Activated CD8-positive, alpha-beta memory T cell treated with anti-CD3 and anti-CD28 coated beads, Interleukin-2, amount 50 U/mL, for 4 hours (primary cell): ENCODE results near the gene GNG12.

Experiments used
- DNase-seq: peaks from one replicate; pipeline ENCODE4 v3.0.0-alpha.2; 2020

The GNG12 gene

GRCh38 chr1:67695963-67696362 is 137.3 kb downstream of the GNG12 start:
- no peak for DNase-seq

- DNase-seq, result no peak
Measured at GRCh38 chr1:67691712-67692111, 141.6 kb downstream of the GNG12 start.

- DNase-seq, result no peak
Measured at GRCh38 chr1:67690411-67690810, 142.9 kb downstream of the GNG12 start.

- DNase-seq, result no peak
Measured at GRCh38 chr1:67690018-67690363, 143.3 kb downstream of the GNG12 start.

GRCh38 chr1:67689267-67690017 is 143.8 kb downstream of the GNG12 start:
- no peak for DNase-seq

- no peak for DNase-seq
Measured at GRCh38 chr1:67688526-67689219, 144.6 kb downstream of the GNG12 start.

- DNase-seq, result no peak
Measured at GRCh38 chr1:67687649-67688048, 145.6 kb downstream of the GNG12 start.

GRCh38 chr1:67687198-67687545 is 146.1 kb downstream of the GNG12 start:
- no peak for DNase-seq

- peak; percentile 56 for DNase-seq
Measured at GRCh38 chr1:67686267-67687197, 146.7 kb downstream of the GNG12 start.

GRCh38 chr1:67685558-67686266 is 147.6 kb downstream of the GNG12 start:
- peak; percentile 74 for DNase-seq

- DNase-seq, result peak; percentile 86
Measured at GRCh38 chr1:67685067-67685557, 148.2 kb downstream of the GNG12 start, which contains the start of gene GADD45A. Gene GADD45A (plus strand): TSS chr1:67685201. CDS start chr1:67685495, 294 bp downstream.

GRCh38 chr1:67684526-67685066 is 148.7 kb downstream of the GNG12 start:
- no peak for DNase-seq

GRCh38 chr1:67683766-67684525 is 149.3 kb downstream of the GNG12 start:
- DNase-seq, result peak; percentile 47

GRCh38 chr1:67683316-67683715 is 150.0 kb downstream of the GNG12 start:
- no peak for DNase-seq

GRCh38 chr1:67682659-67683197 is 150.5 kb downstream of the GNG12 start:
- DNase-seq, result no peak

- DNase-seq, result no peak
Measured at GRCh38 chr1:67680486-67680885, 152.8 kb downstream of the GNG12 start.

GRCh38 chr1:67679691-67680090 is 153.6 kb downstream of the GNG12 start:
- DNase-seq, result no peak

GRCh38 chr1:67677930-67678329 is 155.3 kb downstream of the GNG12 start:
- no peak for DNase-seq

- no peak for DNase-seq
Measured at GRCh38 chr1:67677408-67677807, 155.9 kb downstream of the GNG12 start.

GRCh38 chr1:67676946-67677345 is 156.3 kb downstream of the GNG12 start:
- DNase-seq, result no peak

- no peak for DNase-seq
Measured at GRCh38 chr1:67676287-67676686, 157.0 kb downstream of the GNG12 start.
